Epithelial cell of esophagus (primary cell): ENCODE measurements around the gene SYNGR2.
A peak's percentile ranks its signal among the peaks of the same experiment; 100 is the strongest.

ENCODE experiments used
- DNase-seq: peaks from one replicate; pipeline ENCODE4 v3.0.0; 2010; ENCODE audit warnings: low read depth
- H3K4me3 ChIP-seq: 2 replicates; pipeline ENCODE4 v1.5.1; 2011; ENCODE audit warnings: mild to moderate bottlenecking, low read length, control low read depth
- CTCF ChIP-seq: IDR thresholded peaks from 2 replicates; pipeline ENCODE4 v1.5.1; 2011; ENCODE audit warnings: low read depth, mild to moderate bottlenecking, low read length, control low read depth, inconsistent platforms; ENCODE audit not compliant: insufficient read depth; ENCODE audit errors: missing control alignments

SYNGR2 gene

GRCh38 chr17:78168242-78168902 lies at the start of gene SYNGR2:
TSS of gene SYNGR2 (plus strand) at chr17:78168581. CDS start at chr17:78168617, 36 bp downstream.
- no peak for TF ChIP-seq CTCF
- peak; percentile 79 for DNase-seq

GRCh38 chr17:78118801-78119241 lies 49.6 kb upstream of the SYNGR2 start:
- no peak for DNase-seq
- H3K4me3 ChIP-seq: no peak overlapping the region
- TF ChIP-seq CTCF: no peak

More at GRCh38 chr17:78168242-78168902, at the start of gene SYNGR2:
- H3K4me3 ChIP-seq: peak within 1 kb of the TSS; percentile 68

GRCh38 chr17:78120537-78120936 lies 47.8 kb upstream of the SYNGR2 start:
- no peak overlapping the region for H3K4me3 ChIP-seq
- DNase-seq: no peak
- TF ChIP-seq CTCF: no peak

GRCh38 chr17:78120971-78121800 lies 47.2 kb upstream of the SYNGR2 start:
- no peak overlapping the region for H3K4me3 ChIP-seq
- TF ChIP-seq CTCF: no peak
- DNase-seq: no peak

- no peak for TF ChIP-seq CTCF
- H3K4me3 ChIP-seq: no peak overlapping the region
- DNase-seq: no peak
Observed at GRCh38 chr17:78121801-78122215, 46.6 kb upstream of the SYNGR2 start.

GRCh38 chr17:78122216-78122930 lies 46.0 kb upstream of the SYNGR2 start:
- no peak overlapping the region for H3K4me3 ChIP-seq
- no peak for DNase-seq
- no peak for TF ChIP-seq CTCF
